Right lobe of liver (tissue), 4 donors: ENCODE results near the gene NFIB.

Experiments
- CTCF ChIP-seq, 4 donors: fragments of 200-600 bp in 3 of 4; fragments of 450-650 bp in 1 of 4; IDR thresholded peaks; one replicate each; pipeline versions ENCODE4 v1.5.1 to v1.8.0; 2016 to 2022; ENCODE audit warnings: antibody characterized with exemption in 4 of 4, mild to moderate bottlenecking in 2 of 4
- POLR2A ChIP-seq: fragments of 450-650 bp; IDR thresholded peaks from one replicate; pipeline ENCODE4 v1.6.1; 2017; ENCODE audit warnings: antibody characterized with exemption, mild to moderate bottlenecking
- donor health status: DM: no; HTN: no; CAD: no.
- donor health status: DM: no; HTN: no; CAD: no.
- donor health status: DM: no; HTN: yes; CAD: no.

DNA sequence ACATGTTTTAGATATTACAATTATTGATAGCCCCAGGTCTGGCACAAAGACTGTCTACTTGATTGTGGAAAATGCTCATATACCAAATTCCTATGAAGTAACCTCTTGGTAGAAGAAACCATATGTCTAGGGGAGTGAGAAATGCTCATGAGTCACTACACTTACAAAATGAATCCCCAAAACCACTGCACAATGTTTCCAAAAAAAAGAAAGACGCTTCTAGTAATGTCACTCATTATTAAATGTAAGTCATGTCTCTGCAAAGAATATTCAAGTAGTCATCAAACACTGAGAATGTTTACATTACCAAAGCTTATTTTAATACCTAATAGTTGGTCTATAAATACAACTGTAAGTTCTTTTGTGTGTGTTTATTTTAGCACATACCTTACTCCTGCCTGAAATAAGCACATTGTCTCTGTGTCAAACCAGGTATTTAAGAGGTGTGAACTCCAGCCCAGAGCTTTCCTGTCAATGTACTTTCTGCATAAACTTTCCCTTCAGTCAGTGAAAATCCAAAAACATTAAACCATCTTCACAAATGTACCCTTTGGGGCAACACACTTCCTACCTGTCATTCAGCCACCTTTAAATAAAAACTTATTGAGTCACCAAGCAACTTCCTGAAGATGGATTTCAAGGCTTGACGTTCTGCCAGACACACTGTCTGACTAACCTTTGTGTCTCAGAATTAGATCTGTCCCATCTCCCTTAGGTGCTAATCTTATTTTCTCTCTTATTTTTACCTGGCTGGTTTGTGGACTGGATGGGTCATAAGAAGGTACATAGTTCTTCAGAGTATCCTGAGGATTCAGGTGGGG, 194.0 kb downstream of the NFIB start:
- no peak for TF ChIP-seq CTCF (IDR thresholded peaks at IDR 0.05)
- TF ChIP-seq POLR2A: no peak
